AG09309 (cell line): ENCODE measurements around the gene GJB5.
"Not testable (repeated sequence)": the region's sequence is repeated elsewhere in the genome, so short reads cannot be mapped to it uniquely, and the experiment has no call there.

Source experiments
- DNase-seq: peaks from one replicate; pipeline ENCODE4 v3.0.0-alpha.2; 2010; ENCODE audit warnings: low read depth
- H3K4me3 ChIP-seq: 2 replicates; pipeline ENCODE4 v1.5.1; 2011; ENCODE audit warnings: mild to moderate bottlenecking, low read depth, low read length, moderate library complexity; ENCODE audit not compliant: control insufficient read depth
- TF ChIP-seq, protein P1 (sequence below): IDR thresholded peaks from 2 replicates; pipeline ENCODE4 v1.5.1; 2011; ENCODE audit warnings: mild to moderate bottlenecking, low read depth, low read length, inconsistent platforms; ENCODE audit not compliant: insufficient read depth, control insufficient read depth; ENCODE audit errors: missing control alignments

GJB5 gene

DNA sequence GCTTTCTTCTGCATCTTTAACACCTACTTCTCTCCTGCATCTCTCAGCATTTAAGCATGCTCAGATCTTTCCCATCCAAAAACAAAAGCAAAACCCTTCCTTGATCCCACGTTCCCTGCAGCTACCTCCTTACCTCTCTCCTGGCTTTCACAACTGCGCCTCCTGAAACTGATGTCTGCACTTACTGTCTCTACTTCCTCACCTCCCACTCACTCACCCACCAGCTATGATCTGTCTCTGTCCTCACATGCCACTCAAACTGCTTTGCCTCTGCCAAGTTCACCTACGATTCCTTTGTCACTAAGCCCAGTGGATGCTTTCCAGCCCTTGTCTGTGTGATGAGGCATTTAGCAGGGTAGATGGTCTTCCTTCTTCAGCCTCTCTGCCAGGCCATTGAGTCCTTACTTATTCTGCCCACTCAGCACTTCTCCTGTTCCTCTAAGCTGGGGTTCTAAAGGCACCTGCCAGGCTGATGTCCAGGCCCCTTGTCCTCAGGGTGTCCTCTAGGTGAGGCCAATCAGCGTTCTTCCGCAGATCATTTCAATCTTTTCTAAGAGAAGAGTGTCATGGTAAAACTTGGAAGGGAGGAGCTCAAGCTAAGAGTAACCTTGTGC lies 16.2 kb downstream of the GJB5 start:
- TF ChIP-seq, protein P1, sequence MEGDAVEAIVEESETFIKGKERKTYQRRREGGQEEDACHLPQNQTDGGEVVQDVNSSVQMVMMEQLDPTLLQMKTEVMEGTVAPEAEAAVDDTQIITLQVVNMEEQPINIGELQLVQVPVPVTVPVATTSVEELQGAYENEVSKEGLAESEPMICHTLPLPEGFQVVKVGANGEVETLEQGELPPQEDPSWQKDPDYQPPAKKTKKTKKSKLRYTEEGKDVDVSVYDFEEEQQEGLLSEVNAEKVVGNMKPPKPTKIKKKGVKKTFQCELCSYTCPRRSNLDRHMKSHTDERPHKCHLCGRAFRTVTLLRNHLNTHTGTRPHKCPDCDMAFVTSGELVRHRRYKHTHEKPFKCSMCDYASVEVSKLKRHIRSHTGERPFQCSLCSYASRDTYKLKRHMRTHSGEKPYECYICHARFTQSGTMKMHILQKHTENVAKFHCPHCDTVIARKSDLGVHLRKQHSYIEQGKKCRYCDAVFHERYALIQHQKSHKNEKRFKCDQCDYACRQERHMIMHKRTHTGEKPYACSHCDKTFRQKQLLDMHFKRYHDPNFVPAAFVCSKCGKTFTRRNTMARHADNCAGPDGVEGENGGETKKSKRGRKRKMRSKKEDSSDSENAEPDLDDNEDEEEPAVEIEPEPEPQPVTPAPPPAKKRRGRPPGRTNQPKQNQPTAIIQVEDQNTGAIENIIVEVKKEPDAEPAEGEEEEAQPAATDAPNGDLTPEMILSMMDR = no peak
- DNase-seq = no peak
- H3K4me3 ChIP-seq = no peak overlapping the region

- H3K4me3 ChIP-seq = no peak overlapping the region
- TF ChIP-seq, protein P1 = no peak
- DNase-seq = no peak
Observed at GRCh38 chr1:34771573-34772371, 16.9 kb downstream of the GJB5 start.

- not testable (repeated sequence) for H3K4me3 ChIP-seq, DNase-seq
Observed at GRCh38 chr1:34773114-34773513, 18.3 kb downstream of the GJB5 start.

DNA sequence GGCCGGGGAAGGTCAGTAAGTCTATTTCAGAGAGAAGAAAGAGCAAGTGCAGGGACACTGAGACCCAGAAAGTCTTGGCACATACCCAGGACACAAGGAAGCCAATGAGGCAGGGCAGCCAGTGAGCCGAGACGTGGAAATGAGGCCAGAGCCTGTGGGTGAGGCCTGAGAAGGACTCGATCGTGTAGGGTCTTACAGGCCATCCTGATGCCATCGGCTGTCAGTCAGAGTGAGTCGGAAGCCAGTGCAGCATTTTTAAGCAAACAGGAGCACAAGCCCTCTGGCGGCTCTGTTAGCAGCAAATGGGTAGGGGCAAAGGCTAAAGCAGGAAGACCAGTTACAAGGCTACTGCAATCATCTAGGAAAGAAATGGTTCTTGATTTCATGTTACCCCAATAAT lies 20.1 kb downstream of the GJB5 start:
- DNase-seq = no peak
- TF ChIP-seq, protein P1 = no peak
- no peak overlapping the region for H3K4me3 ChIP-seq

DNA sequence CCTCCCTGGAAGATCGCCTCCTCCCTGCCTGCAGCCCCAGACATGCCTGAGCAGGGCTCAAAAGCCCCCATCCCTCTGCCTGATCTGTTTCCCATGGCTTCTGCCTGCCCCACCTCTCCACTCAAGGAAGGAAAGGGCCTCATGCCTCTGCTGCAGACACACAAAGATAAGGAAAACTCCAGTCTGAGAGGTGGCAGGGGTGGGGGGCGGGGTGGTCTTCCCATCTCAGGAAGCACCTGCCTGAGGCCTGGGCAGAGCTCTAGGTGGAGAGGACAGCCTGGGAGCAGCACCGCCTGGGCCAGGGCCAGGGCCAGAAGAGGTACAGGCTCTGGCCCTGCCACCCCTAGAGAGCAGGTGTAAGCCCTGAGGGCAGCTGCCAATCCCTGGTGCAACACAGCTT lies 22.1 kb downstream of the GJB5 start:
- TF ChIP-seq, protein P1 = no peak
- H3K4me3 ChIP-seq = no peak overlapping the region
- DNase-seq = no peak

DNA sequence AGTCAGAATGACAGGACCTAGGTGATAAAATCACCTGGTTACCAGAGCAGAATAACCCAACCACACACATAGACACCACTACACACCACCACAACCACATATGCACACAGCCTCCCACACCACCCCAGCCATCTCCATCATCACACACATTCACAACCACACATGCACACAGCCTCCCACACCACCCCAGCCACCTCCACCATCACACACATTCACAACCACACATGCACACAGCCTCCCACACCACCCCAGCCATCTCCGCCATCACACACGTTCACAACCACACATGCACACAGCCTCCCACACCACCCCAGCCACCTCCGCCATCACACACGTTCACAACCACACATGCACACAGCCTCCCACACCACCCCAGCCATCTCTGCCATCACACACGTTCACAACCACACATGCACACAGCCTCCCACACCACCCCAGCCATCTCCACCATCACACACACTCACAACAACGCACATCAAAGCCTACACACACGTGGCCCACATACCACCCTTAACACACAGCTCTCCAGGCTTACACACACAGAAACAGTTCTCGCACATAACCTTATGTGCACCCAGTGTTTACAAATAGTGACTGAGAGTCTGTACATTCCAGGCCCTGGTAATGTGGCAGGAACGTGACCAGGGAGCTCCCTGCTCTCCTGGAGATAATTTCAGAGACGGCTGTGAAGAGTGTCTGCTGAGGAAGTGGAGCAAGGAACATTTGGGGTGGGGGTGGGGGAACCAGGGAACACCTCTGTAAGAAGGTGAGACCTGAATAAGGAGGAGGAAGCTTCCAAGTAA lies 22.9 kb downstream of the GJB5 start:
- TF ChIP-seq, protein P1 = no peak
- no peak for DNase-seq
- H3K4me3 ChIP-seq = no peak overlapping the region

DNA sequence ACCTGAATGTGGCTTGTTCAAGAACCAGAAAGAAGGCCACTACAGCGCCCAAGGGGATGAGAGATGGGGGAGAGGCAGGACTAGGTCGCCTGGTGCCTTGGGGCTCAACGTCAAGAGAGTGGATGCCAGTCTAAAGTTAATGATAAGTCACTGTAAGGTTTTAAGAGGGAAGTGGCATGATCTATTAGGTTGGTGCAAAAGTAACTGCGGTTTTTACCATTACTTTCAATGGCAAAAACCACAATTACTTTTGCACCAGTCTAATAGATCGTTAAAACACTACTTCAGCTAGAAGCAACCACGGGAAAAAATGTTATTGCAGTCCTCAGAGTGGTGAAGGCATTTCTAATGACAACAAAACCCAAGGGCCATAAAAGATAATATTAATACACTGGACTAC lies 23.5 kb downstream of the GJB5 start:
- no peak overlapping the region for H3K4me3 ChIP-seq
- DNase-seq = no peak
- TF ChIP-seq, protein P1 = no peak
